ENCODE measurements around the gene AFF3.

- no peak for TF ChIP-seq CTCF (IDR thresholded peaks at IDR 0.05)
- no peak for TF ChIP-seq POLR2A (IDR thresholded peaks at IDR 0.05)
- TF ChIP-seq POLR2AphosphoS5 (IDR thresholded peaks at IDR 0.05): no peak
Measured at GRCh38 chr2:100054426-100054825, 88.0 kb downstream of the AFF3 start.
